ENCODE measurements around the gene RBM41. TPM values are rescaled to one million over a fixed set of nuclear protein-coding genes. Genes with fewer than 3 reads are reported as not detected.
"Not testable (repeated sequence)": the region's sequence is repeated elsewhere in the genome, so short reads cannot be mapped to it uniquely, and the experiment has no call there.

The RBM41 gene
- total RNA-seq = 10 to 100 TPM in 2 of 3 donors, 1 to 10 TPM in 1; 8.0 to 11.7 (median 10.6) TPM

DNA sequence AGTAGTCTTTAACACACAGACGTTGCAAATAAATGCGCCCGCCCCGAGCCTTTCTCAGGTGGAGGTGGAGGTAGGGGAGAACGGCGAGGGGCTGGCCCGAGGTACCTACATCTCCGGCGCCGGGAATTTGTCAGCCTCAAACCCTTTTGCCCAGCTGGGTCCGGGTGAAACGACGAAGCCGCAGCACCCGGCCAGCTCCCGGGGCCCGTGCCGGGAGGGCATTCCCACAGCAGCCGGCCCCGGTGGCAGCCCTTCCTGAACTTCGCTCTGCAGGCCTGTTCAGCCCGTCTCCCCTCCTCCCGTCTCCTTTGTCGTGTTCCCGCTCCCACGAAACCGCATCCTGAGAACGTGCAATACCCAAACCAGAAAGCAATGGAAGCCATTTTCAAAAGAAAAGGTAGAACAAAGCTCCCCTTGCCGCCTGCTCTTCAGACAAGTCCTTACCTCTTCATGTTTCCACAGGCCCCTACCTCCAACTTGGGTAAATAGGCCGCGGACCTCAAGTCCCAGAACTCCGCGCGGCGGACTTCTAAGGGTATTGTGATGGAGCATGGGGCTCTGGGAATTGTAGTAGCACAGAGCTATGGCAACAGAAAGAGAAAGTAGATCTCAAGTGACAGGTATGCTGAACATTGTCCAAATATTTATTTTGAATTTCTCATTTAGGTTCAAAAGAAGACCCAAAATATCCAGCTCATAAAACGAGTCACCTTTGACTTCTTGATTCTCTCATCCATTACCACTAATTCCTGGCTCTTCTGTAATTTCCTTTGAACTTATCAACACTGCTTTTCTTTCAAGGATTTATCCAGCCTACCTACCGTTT, at the start of gene RBM41:
TSS of gene RBM41 (minus strand) at position 501 of the 826 bp plus-strand sequence. CDS start at position 452, 49 bp downstream.
- ATAC-seq = peak; percentile 99 to 100
- Mint-ChIP-seq H3K27me3 (ENCODE audit: low read depth) (no peaks in the 10 kb centered on the region), H3K4me3 (peak within 1 kb of the TSS; percentile 99), H3K36me3 (ENCODE audit: insufficient read depth) (peaks cover 23% of the 10 kb centered on the region), H3K9me3 (no peaks in the 10 kb centered on the region), H3K4me1 (ENCODE audit: low read depth) (peaks cover 34% of the 10 kb centered on the region)
- peak; percentile 51 for DNase-seq

DNA sequence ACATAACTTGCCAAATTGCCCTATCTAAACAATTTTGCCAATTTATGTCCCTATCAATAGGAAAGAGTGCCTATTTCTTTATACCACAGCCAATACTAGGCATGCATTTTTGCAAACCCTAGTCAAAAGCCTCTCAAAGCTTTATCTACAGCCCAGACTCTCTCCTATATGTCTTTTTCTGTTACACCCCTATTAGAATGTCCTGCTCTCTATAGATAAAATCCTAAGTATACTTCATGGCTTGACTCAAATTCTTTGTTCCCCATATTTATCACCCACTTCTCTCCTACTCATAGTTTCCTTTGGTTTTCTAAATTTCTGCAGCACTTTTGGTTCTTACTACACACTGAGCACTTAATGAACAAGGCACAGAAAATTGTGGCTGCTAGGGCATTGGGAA, 49.6 kb upstream of the RBM41 start:
- ATAC-seq = no peak
- H3K36me3 Mint-ChIP-seq (ENCODE audit: insufficient read depth) = no peaks in the 10 kb centered on the region
- H3K4me1 Mint-ChIP-seq (ENCODE audit: low read depth) = no peaks in the 10 kb centered on the region

GRCh38 chrX:107167163-107167921, 48.7 kb upstream of the RBM41 start:
- ATAC-seq (no peak), DNase-seq (no peak)
- Mint-ChIP-seq H3K9me3 (no peaks in the 10 kb centered on the region), H3K27me3 (ENCODE audit: low read depth) (no peaks in the 10 kb centered on the region), H3K4me3 (no peak overlapping the region), H3K4me1 (ENCODE audit: low read depth) (no peaks in the 10 kb centered on the region), H3K36me3 (ENCODE audit: insufficient read depth) (no peaks in the 10 kb centered on the region)

More for the DNA sequence above, 49.6 kb upstream of the RBM41 start:
- no peak overlapping the region for H3K4me3 Mint-ChIP-seq
- H3K9me3 Mint-ChIP-seq = no peaks in the 10 kb centered on the region
- no peaks in the 10 kb centered on the region for H3K27me3 Mint-ChIP-seq (ENCODE audit: low read depth)
- DNase-seq = no peak

- DNase-seq; H3K36me3 Mint-ChIP-seq (ENCODE audit: insufficient read depth); H3K4me1 Mint-ChIP-seq (ENCODE audit: low read depth); H3K9me3 Mint-ChIP-seq; ATAC-seq; H3K27me3 Mint-ChIP-seq (ENCODE audit: low read depth); H3K4me3 Mint-ChIP-seq: not testable (repeated sequence)
Observed at GRCh38 chrX:107157618-107158017, 39.0 kb upstream of the RBM41 start.

GRCh38 chrX:107155621-107156430, 37.2 kb upstream of the RBM41 start:
- H3K4me1 Mint-ChIP-seq (ENCODE audit: low read depth); ATAC-seq; H3K9me3 Mint-ChIP-seq; H3K36me3 Mint-ChIP-seq (ENCODE audit: insufficient read depth); H3K27me3 Mint-ChIP-seq (ENCODE audit: low read depth); DNase-seq: not testable (repeated sequence)
- peak overlapping the region; percentile 68 for H3K4me3 Mint-ChIP-seq

DNA sequence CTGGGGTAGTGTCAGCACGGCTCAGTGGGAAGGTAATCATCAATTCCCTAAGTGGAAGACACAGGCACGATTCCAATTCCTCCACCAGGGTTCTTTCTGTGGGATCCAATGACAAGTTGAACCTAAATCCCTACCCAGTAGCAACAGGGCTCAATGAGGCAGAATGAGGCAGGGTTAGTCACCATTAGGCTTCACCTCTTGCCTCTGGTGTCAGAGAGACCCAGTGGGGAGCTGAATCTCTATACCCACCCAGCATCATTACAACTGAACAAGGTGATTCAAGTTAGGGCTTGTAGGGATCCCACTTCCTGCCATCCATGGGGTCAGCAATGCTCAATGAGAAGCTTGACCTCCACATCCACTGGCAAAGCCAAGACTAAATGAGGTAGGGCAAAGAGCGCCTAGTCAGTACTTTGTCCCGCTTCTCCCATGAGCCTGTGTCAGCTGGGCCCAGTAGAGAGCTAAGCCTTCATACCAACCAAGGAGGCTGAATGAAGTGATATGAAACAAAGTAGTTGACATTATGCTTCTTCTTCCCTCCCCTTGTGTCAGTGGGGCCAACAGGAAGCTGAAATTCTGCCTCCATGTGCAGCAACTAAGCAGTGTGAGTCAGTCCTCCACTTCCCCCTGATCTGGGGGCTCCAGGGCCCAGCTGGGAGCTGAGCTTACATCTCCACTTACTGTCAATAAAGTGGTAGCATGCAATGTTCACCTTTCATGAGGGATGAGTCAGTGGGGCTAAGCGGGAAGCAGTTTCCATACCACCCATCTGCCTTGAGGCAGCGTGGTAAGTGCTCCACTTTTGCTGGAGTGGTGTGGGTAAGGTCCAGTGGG, 36.4 kb upstream of the RBM41 start:
- Mint-ChIP-seq H3K4me1 (ENCODE audit: low read depth) (no peaks in the 10 kb centered on the region), H3K27me3 (ENCODE audit: low read depth) (no peaks in the 10 kb centered on the region), H3K9me3 (no peaks in the 10 kb centered on the region), H3K4me3 (peak overlapping the region; percentile 68), H3K36me3 (ENCODE audit: insufficient read depth) (no peaks in the 10 kb centered on the region)
- ATAC-seq (peak; percentile 43 to 77), DNase-seq (no peak)

DNA sequence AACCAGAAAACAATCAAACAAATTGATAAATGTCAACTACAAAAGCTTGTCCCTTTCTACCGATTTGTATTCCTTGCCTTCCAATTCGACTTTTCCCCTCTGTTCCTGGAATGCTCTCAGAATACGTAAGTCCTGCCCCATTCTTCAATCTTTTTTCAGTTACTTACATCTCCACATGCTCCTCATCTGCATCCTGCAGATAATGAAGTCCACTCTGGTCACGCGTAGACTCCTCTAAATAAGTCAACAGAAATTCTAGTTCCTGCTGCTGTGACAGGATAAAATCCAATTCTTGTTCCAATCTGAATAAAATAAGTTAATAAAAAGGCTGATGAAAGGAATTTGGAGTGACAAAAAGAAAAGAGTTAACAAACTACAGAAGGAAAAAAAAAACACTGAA, 34.4 kb upstream of the RBM41 start:
- DNase-seq (no peak), ATAC-seq (no peak)
- Mint-ChIP-seq H3K27me3 (ENCODE audit: low read depth) (no peaks in the 10 kb centered on the region), H3K4me3 (no peak overlapping the region), H3K9me3 (no peaks in the 10 kb centered on the region), H3K4me1 (ENCODE audit: low read depth) (no peaks in the 10 kb centered on the region), H3K36me3 (ENCODE audit: insufficient read depth) (no peaks in the 10 kb centered on the region)

GRCh38 chrX:107146670-107147069, 28.0 kb upstream of the RBM41 start:
- Mint-ChIP-seq H3K4me3 (no peak overlapping the region), H3K4me1 (ENCODE audit: low read depth) (no peaks in the 10 kb centered on the region), H3K27me3 (ENCODE audit: low read depth) (no peaks in the 10 kb centered on the region), H3K9me3 (no peaks in the 10 kb centered on the region), H3K36me3 (ENCODE audit: insufficient read depth) (no peaks in the 10 kb centered on the region)
- ATAC-seq (peak in 1 of 2 donors; percentile 38), DNase-seq (no peak)

DNA sequence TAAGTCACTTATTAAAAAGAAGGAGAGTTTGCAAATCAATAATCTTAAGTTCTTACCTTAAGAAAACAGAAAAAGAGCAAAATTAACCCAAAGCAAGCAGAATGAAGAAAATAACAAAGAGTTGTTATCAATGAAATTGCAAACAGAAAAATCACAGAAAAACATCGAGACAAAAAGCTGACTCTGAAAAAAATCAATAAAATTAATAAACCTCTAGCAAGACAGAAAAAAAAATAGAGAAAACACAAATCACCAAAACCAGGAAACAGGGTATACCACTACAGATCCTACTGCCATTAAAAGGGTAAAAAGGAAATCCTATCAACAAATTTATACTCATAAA, 17.3 kb upstream of the RBM41 start:
- Mint-ChIP-seq H3K4me3 (peak overlapping the region; percentile 51), H3K4me1 (ENCODE audit: low read depth) (peaks cover 11% of the 10 kb centered on the region), H3K9me3 (no peaks in the 10 kb centered on the region), H3K27me3 (ENCODE audit: low read depth) (no peaks in the 10 kb centered on the region), H3K36me3 (ENCODE audit: insufficient read depth) (no peaks in the 10 kb centered on the region)
- DNase-seq = no peak
- no peak for ATAC-seq

GRCh38 chrX:107135049-107135964, 16.7 kb upstream of the RBM41 start:
- H3K36me3 Mint-ChIP-seq (ENCODE audit: insufficient read depth) = no peaks in the 10 kb centered on the region
- no peaks in the 10 kb centered on the region for H3K9me3 Mint-ChIP-seq
- DNase-seq (no peak), ATAC-seq (peak; percentile 53 to 54)
- H3K27me3 Mint-ChIP-seq (ENCODE audit: low read depth) = no peaks in the 10 kb centered on the region
- H3K4me1 Mint-ChIP-seq (ENCODE audit: low read depth) = peaks cover 11% of the 10 kb centered on the region
- peak overlapping the region; percentile 51 for H3K4me3 Mint-ChIP-seq

GRCh38 chrX:107123750-107124149, 5.1 kb upstream of the RBM41 start:
- H3K36me3 Mint-ChIP-seq (ENCODE audit: insufficient read depth) = no peaks in the 10 kb centered on the region
- H3K4me1 Mint-ChIP-seq (ENCODE audit: low read depth) = peaks cover 4% of the 10 kb centered on the region
- ATAC-seq (no peak), DNase-seq (no peak)
- no peaks in the 10 kb centered on the region for H3K27me3 Mint-ChIP-seq (ENCODE audit: low read depth)
- H3K4me3 Mint-ChIP-seq = no peak overlapping the region
- no peaks in the 10 kb centered on the region for H3K9me3 Mint-ChIP-seq

- ATAC-seq = no peak
- H3K4me1 Mint-ChIP-seq (ENCODE audit: low read depth) = peaks cover 26% of the 10 kb centered on the region
- DNase-seq = no peak
- no peaks in the 10 kb centered on the region for H3K27me3 Mint-ChIP-seq (ENCODE audit: low read depth)
- H3K36me3 Mint-ChIP-seq (ENCODE audit: insufficient read depth) = peaks cover 15% of the 10 kb centered on the region
- peak overlapping the region; percentile 99 for H3K4me3 Mint-ChIP-seq
- no peaks in the 10 kb centered on the region for H3K9me3 Mint-ChIP-seq
Observed at GRCh38 chrX:107119283-107119682, 661 bp upstream of the RBM41 start.

DNA sequence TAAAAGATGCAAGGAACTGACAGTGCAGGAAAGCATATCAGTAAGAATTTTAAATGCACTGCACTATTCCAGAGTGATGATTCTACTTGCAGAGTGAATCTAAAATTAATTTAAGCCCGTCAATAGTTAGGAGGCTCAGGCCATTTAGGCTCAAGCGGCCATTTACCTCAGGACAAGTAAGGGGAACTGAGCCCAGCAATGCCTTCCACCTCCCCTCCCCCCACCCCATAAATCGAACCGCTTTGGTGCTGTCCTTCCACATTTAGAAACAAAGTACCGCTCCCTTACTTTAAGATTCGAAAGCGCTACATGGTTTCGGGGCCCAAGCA, 665 bp downstream of the RBM41 start:
- ATAC-seq (no peak), DNase-seq (no peak)
- Mint-ChIP-seq H3K9me3 (no peaks in the 10 kb centered on the region), H3K36me3 (ENCODE audit: insufficient read depth) (peaks cover 26% of the 10 kb centered on the region), H3K4me3 (peak overlapping the region; percentile 99), H3K4me1 (ENCODE audit: low read depth) (peaks cover 35% of the 10 kb centered on the region), H3K27me3 (ENCODE audit: low read depth) (no peaks in the 10 kb centered on the region)
